ENCODE results near the gene CDKL1.

The CDKL1 gene

GRCh38 chr14:50396631-50397389 lies at the start of gene CDKL1:
TSS of gene CDKL1 (minus strand) at chr14:50396881. CDS start at chr14:50395868, 1,013 bp downstream.
- peak in 1 of 2 donors; percentile 22 for DNase-seq (ENCODE audit: low read depth in 2 of 2, low spot score in 1 of 2)

GRCh38 chr14:50434528-50434927 lies 37.8 kb upstream of the CDKL1 start:
- no peak for DNase-seq (ENCODE audit: low read depth in 2 of 2, low spot score in 1 of 2)

- no peak for DNase-seq (ENCODE audit: low read depth in 2 of 2, low spot score in 1 of 2)
These were observed 35.5 kb upstream of the CDKL1 start for GRCh38 chr14:50432131-50432530.

GRCh38 chr14:50425816-50426215 lies 29.1 kb upstream of the CDKL1 start:
- no peak for DNase-seq (ENCODE audit: low read depth in 2 of 2, low spot score in 1 of 2)

- DNase-seq (ENCODE audit: low read depth in 2 of 2, low spot score in 1 of 2): no peak
These were observed 28.4 kb upstream of the CDKL1 start for GRCh38 chr14:50425105-50425504.

- no peak for DNase-seq (ENCODE audit: low read depth in 2 of 2, low spot score in 1 of 2)
These were observed 26.8 kb upstream of the CDKL1 start for GRCh38 chr14:50423529-50423928.

- no peak for DNase-seq (ENCODE audit: low read depth in 2 of 2, low spot score in 1 of 2)
These were observed 24.8 kb upstream of the CDKL1 start for GRCh38 chr14:50421499-50421898.

GRCh38 chr14:50417853-50418252 lies 21.2 kb upstream of the CDKL1 start:
- DNase-seq (ENCODE audit: low read depth in 2 of 2, low spot score in 1 of 2): no peak

GRCh38 chr14:50410921-50411320 lies 14.2 kb upstream of the CDKL1 start:
- DNase-seq (ENCODE audit: low read depth in 2 of 2, low spot score in 1 of 2): no peak

GRCh38 chr14:50410071-50410470 lies 13.4 kb upstream of the CDKL1 start:
- no peak for DNase-seq (ENCODE audit: low read depth in 2 of 2, low spot score in 1 of 2)

GRCh38 chr14:50407111-50407812 lies 10.6 kb upstream of the CDKL1 start:
- DNase-seq (ENCODE audit: low read depth in 2 of 2, low spot score in 1 of 2): no peak

- no peak for DNase-seq (ENCODE audit: low read depth in 2 of 2, low spot score in 1 of 2)
These were observed 6.7 kb upstream of the CDKL1 start for GRCh38 chr14:50403419-50403818.

- no peak for DNase-seq (ENCODE audit: low read depth in 2 of 2, low spot score in 1 of 2)
These were observed 6.3 kb upstream of the CDKL1 start for GRCh38 chr14:50402965-50403364.

- DNase-seq (ENCODE audit: low read depth in 2 of 2, low spot score in 1 of 2): no peak
These were observed 3.8 kb upstream of the CDKL1 start for GRCh38 chr14:50400461-50400860.

- DNase-seq (ENCODE audit: low read depth in 2 of 2, low spot score in 1 of 2): no peak
These were observed 2.8 kb upstream of the CDKL1 start for GRCh38 chr14:50399251-50400032.

GRCh38 chr14:50398189-50398580 lies 1.5 kb upstream of the CDKL1 start:
- no peak for DNase-seq (ENCODE audit: low read depth in 2 of 2, low spot score in 1 of 2)

GRCh38 chr14:50397390-50398188 lies 908 bp upstream of the CDKL1 start:
- DNase-seq (ENCODE audit: low read depth in 2 of 2, low spot score in 1 of 2): no peak

GRCh38 chr14:50395448-50395847 lies 1.2 kb downstream of the CDKL1 start:
- no peak for DNase-seq (ENCODE audit: low read depth in 2 of 2, low spot score in 1 of 2)

- no peak for DNase-seq (ENCODE audit: low read depth in 2 of 2, low spot score in 1 of 2)
These were observed 2.0 kb downstream of the CDKL1 start for GRCh38 chr14:50394713-50395112.

- no peak for DNase-seq (ENCODE audit: low read depth in 2 of 2, low spot score in 1 of 2)
These were observed 6.8 kb downstream of the CDKL1 start for GRCh38 chr14:50389668-50390441.

All from stimulated activated CD8-positive, alpha-beta memory T cell treated with anti-CD3 and anti-CD28 coated beads, Interleukin-4, amount 100 ng/mL, for 4 hours (primary cell).